Measurements from ENCODE around the gene GMPPB.
A peak's percentile ranks its signal among the peaks of the same experiment; 100 is the strongest.

The GMPPB gene

GRCh38 chr3:49721896-49722781, 1.6 kb downstream of the GMPPB start:
- Histone ChIP-seq H3K36me3 (ENCODE audit: low read length) (no peaks in the 10 kb centered on the region), H3K27me3 (ENCODE audit: low read length) (no peaks in the 10 kb centered on the region), H3K27ac (ENCODE audit: low read depth, low read length) (no peak overlapping the region)

GRCh38 chr3:49721596-49721895, 2.2 kb downstream of the GMPPB start:
- Histone ChIP-seq H2AFZ (ENCODE audit: low read depth, low read length, severe bottlenecking) (no peak overlapping the region), H3K27ac (ENCODE audit: low read depth, low read length) (no peak overlapping the region), H3F3A (ENCODE audit: insufficient read depth) (peaks cover 18% of the 10 kb centered on the region), H3K4me2 (ENCODE audit: low read depth, low read length, poor library complexity, severe bottlenecking) (no peak overlapping the region), H3K36me3 (ENCODE audit: low read length) (no peaks in the 10 kb centered on the region), H3K4me3 (ENCODE audit: insufficient read depth, low read length, poor library complexity, severe bottlenecking) (no peak overlapping the region), H3K9ac (ENCODE audit: low read length) (no peak overlapping the region), H3K9me2 (replicated peaks; ENCODE audit: insufficient read depth, low read length) (no peaks in the 10 kb centered on the region), H3K9me3 (ENCODE audit: insufficient read depth, low read length) (no peaks in the 10 kb centered on the region), H3K79me2 (ENCODE audit: insufficient read depth, low read length) (0 out of 2 replicates have a peak, but pooled peaks cover 3% of the 10 kb centered on the region), H3K27me3 (ENCODE audit: low read length) (no peaks in the 10 kb centered on the region), H4K20me1 (ENCODE audit: low read depth, low read length) (no peaks in the 10 kb centered on the region)
- no peak for TF ChIP-seq EZH2phosphoT487 (conservative IDR thresholded peaks at IDR 0.05; ENCODE audit: low read length)
- TF ChIP-seq CTCF (IDR thresholded peaks at IDR 0.05; ENCODE audit: insufficient read depth, low read length, poor library complexity, severe bottlenecking) = no peak

More at GRCh38 chr3:49721896-49722781, 1.6 kb downstream of the GMPPB start:
- H2AFZ ChIP-seq (ENCODE audit: low read depth, low read length, severe bottlenecking) = no peak overlapping the region
- 0 out of 2 replicates have a peak, but pooled peaks cover 3% of the 10 kb centered on the region for H3K79me2 ChIP-seq (ENCODE audit: insufficient read depth, low read length)
- H4K20me1 ChIP-seq (ENCODE audit: low read depth, low read length) = no peaks in the 10 kb centered on the region
- TF ChIP-seq EZH2phosphoT487 (conservative IDR thresholded peaks at IDR 0.05; ENCODE audit: low read length) = no peak
- TF ChIP-seq CTCF (IDR thresholded peaks at IDR 0.05; ENCODE audit: insufficient read depth, low read length, poor library complexity, severe bottlenecking) = no peak
- no peaks in the 10 kb centered on the region for H3K9me3 ChIP-seq (ENCODE audit: insufficient read depth, low read length)
- peak overlapping the region; percentile 100; the same call in 1 of the 2 replicates for H3K9ac ChIP-seq (ENCODE audit: low read length)
- no peaks in the 10 kb centered on the region for H3K9me2 ChIP-seq (replicated peaks; ENCODE audit: insufficient read depth, low read length)
- no peak overlapping the region for H3K4me2 ChIP-seq (ENCODE audit: low read depth, low read length, poor library complexity, severe bottlenecking)
- peaks cover 18% of the 10 kb centered on the region for H3F3A ChIP-seq (ENCODE audit: insufficient read depth)
- no peak overlapping the region for H3K4me3 ChIP-seq (ENCODE audit: insufficient read depth, low read length, poor library complexity, severe bottlenecking)

- H3K27me3 ChIP-seq (ENCODE audit: low read length) = no peaks in the 10 kb centered on the region
- 0 out of 2 replicates have a peak, but pooled peaks cover 3% of the 10 kb centered on the region for H3K79me2 ChIP-seq (ENCODE audit: insufficient read depth, low read length)
- H3K4me2 ChIP-seq (ENCODE audit: low read depth, low read length, poor library complexity, severe bottlenecking) = no peak overlapping the region
- no peaks in the 10 kb centered on the region for H4K20me1 ChIP-seq (ENCODE audit: low read depth, low read length)
- H3K27ac ChIP-seq (ENCODE audit: low read depth, low read length) = no peak overlapping the region
- no peak for TF ChIP-seq EZH2phosphoT487 (conservative IDR thresholded peaks at IDR 0.05; ENCODE audit: low read length)
- no peak for TF ChIP-seq CTCF (IDR thresholded peaks at IDR 0.05; ENCODE audit: insufficient read depth, low read length, poor library complexity, severe bottlenecking)
- no peak overlapping the region for H3K4me3 ChIP-seq (ENCODE audit: insufficient read depth, low read length, poor library complexity, severe bottlenecking)
- H3K9ac ChIP-seq (ENCODE audit: low read length) = no peak overlapping the region
- no peaks in the 10 kb centered on the region for H3K36me3 ChIP-seq (ENCODE audit: low read length)
- H3K9me2 ChIP-seq (replicated peaks; ENCODE audit: insufficient read depth, low read length) = no peaks in the 10 kb centered on the region
- no peak overlapping the region for H2AFZ ChIP-seq (ENCODE audit: low read depth, low read length, severe bottlenecking)
- H3F3A ChIP-seq (ENCODE audit: insufficient read depth) = peaks cover 18% of the 10 kb centered on the region
- no peaks in the 10 kb centered on the region for H3K9me3 ChIP-seq (ENCODE audit: insufficient read depth, low read length)
These were observed 2.7 kb downstream of the GMPPB start for GRCh38 chr3:49720855-49721595.

All from SU-DHL-6 (cell line).